ENCODE results near the gene PLCD4. TPM values are rescaled to one million over a fixed set of nuclear protein-coding genes. Genes with fewer than 3 reads are reported as not detected.

Gene PLCD4
- total and polyA plus RNA-seq, 7 donors: 0.64 to 42.4 (median 25.0) TPM; not detected in 2

GRCh38 chr2:218569661-218570500, 37.8 kb upstream of the PLCD4 start:
- intact Hi-C loops (cut with DNase I): loop anchor here (2.0 to 5.0 kb wide), 5 partner anchors 37 to 278 kb away; partner anchors contain the start of genes PLCD4 and TMBIM1
- Histone ChIP-seq H3K27ac (peak overlapping the region; percentile 91 to 96 (median 94)), H3K9me3 (no peaks in the 10 kb centered on the region), H3K36me3 (peaks cover 0 to 19% (median 5%) of the 10 kb centered on the region in 4 donors), H3K27me3 (no peaks in the 10 kb centered on the region), H3K4me3 (peak overlapping the region; percentile 60 to 72 (median 67)), H3K4me1 (peaks cover 0 to 40% (median 36%) of the 10 kb centered on the region in 4 donors)
- 4 to 9% methylated on average over 10 of the region's 10 CpGs for WGBS, 2 donors
- peak in 1 of 4 donors; percentile 46 for TF ChIP-seq EP300 (IDR thresholded peaks at IDR 0.05)
- no peak for TF ChIP-seq CTCF (IDR thresholded peaks at IDR 0.05)
- no peak for TF ChIP-seq POLR2A (IDR thresholded peaks at IDR 0.05)
- peak in 1 of 4 donors; percentile 44 for TF ChIP-seq POLR2AphosphoS5 (IDR thresholded peaks at IDR 0.05)
- no peak for DNase-seq

DNA sequence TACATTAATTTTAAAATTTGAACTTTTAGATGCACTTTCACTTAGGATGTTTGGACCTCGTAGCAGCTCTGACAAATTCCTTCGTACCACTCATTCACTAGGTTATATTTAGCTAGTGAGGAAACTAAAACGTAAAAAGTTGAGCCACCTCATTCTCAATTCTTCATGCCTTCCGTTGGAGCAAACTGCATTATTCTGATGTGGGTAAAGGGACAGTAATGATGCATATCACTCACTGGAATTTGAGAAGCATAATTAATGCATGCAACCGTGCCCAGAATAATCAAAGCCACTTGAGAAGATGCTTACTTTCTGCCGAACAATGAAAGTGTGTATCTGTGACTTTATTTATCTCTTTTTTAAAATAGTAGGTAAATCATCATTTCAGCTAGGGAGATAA, 36.8 kb upstream of the PLCD4 start:
- no peak overlapping the region for H3K4me3 ChIP-seq
- intact Hi-C loops (cut with DNase I): loop anchor here (5.0 kb wide), 1 partner anchor 36 kb away; the partner anchor contains the start of gene PLCD4
- TF ChIP-seq POLR2AphosphoS5 (IDR thresholded peaks at IDR 0.05): no peak
- no peak for TF ChIP-seq POLR2A (IDR thresholded peaks at IDR 0.05)
- TF ChIP-seq CTCF (IDR thresholded peaks at IDR 0.05): no peak
- no peak for TF ChIP-seq EP300 (IDR thresholded peaks at IDR 0.05)
- H3K27me3 ChIP-seq: no peaks in the 10 kb centered on the region
- DNase-seq: no peak
- peak overlapping the region; percentile 91 to 96 (median 94) for H3K27ac ChIP-seq
- H3K4me1 ChIP-seq: peaks cover 0 to 40% (median 36%) of the 10 kb centered on the region in 4 donors
- 38 to 45% methylated on average over 6 of the region's 6 CpGs for WGBS, 2 donors
- H3K36me3 ChIP-seq: peaks cover 0 to 25% (median 5%) of the 10 kb centered on the region in 4 donors
- H3K9me3 ChIP-seq: no peaks in the 10 kb centered on the region

DNA sequence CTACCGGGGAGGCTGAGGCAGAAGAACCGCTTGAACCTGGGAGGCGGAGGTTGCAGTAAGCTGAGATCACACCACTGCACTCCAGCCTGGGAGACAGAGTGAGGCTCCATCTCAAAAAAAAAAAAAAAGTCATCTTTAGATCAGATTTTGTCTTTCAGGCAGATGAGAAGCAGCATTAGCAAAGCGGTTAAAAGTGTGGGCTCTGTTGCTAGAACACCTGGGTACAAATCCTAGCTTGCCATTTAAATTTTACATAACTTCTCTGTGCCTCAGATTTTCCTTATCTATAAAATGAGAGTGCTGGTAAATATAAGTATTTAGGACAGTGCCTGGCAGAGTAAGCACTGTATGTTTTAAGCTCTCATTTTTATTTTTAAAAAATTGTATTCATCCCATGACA, 30.8 kb upstream of the PLCD4 start:
- DNase-seq: no peak
- intact Hi-C loops (cut with DNase I): no loop called here
- Histone ChIP-seq H3K4me3 (no peak overlapping the region), H3K9me3 (no peaks in the 10 kb centered on the region), H3K36me3 (peaks cover 0 to 33% (median 9%) of the 10 kb centered on the region in 4 donors), H3K27me3 (no peaks in the 10 kb centered on the region), H3K27ac (no peak overlapping the region), H3K4me1 (peaks cover 0 to 17% (median 12%) of the 10 kb centered on the region in 4 donors)
- TF ChIP-seq EP300 (IDR thresholded peaks at IDR 0.05) (no peak), POLR2A (IDR thresholded peaks at IDR 0.05) (no peak)
- 95 to 99% methylated on average over 4 of the region's 4 CpGs for WGBS, 2 donors

DNA sequence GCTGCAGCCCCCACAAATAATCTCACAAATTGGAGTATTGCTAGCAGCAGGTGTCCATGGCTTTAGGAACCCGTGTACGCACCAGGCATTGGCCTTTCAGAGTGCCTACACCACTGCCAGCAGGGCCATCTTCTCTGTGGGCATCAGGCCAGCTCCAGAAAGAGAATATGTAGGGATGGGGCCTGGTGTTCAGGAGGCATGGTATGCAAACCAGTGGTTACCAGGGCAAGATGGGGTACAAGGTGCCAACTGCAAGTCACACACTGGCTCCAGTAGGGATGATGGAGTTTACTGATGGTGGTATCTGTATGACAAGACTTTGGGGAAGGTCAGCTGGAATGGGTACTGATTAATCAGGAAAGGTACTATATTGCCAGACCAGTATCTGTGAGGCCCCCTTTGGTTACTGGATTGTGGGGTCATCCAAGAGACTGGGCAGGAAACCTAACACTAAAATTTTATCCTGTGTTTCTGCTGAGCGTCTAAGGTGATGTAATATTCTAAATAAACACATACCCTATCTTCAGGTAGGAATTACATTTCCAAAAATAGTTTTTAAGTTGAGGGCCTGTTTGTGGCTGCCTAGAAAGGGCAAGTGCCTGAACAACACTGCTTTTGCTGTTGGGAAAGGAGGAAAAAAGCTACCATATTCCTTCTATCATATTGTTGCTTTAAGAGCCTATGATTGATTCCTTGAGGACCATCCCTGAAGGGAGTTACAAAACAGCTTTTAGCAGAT, 30.0 kb upstream of the PLCD4 start:
- peaks cover 0 to 34% (median 5%) of the 10 kb centered on the region in 4 donors for H3K36me3 ChIP-seq
- no peaks in the 10 kb centered on the region for H3K27me3 ChIP-seq
- no peak for DNase-seq
- no peak overlapping the region for H3K4me3 ChIP-seq
- intact Hi-C loops (cut with DNase I): no loop called here
- 95 to 96% methylated on average over 3 of the region's 3 CpGs for WGBS, 2 donors
- H3K4me1 ChIP-seq: peaks cover 0 to 16% (median 12%) of the 10 kb centered on the region in 4 donors
- no peak overlapping the region for H3K27ac ChIP-seq
- H3K9me3 ChIP-seq: no peaks in the 10 kb centered on the region
- TF ChIP-seq POLR2A (IDR thresholded peaks at IDR 0.05): no peak
- no peak for TF ChIP-seq POLR2AphosphoS5 (IDR thresholded peaks at IDR 0.05)
- no peak for TF ChIP-seq CTCF (IDR thresholded peaks at IDR 0.05)
- no peak for TF ChIP-seq EP300 (IDR thresholded peaks at IDR 0.05)
